ENCODE measurements around the gene CRNKL1.

The CRNKL1 gene

GRCh38 chr20:20052074-20052970, at the start of gene CRNKL1, which contains the start of gene CFAP61:
Gene CRNKL1 (minus strand): TSS chr20:20052466. CDS start chr20:20052342, 124 bp downstream.
Gene CFAP61 (plus strand): TSS chr20:20052532. CDS start chr20:20056654, 4,122 bp downstream.
- peak within 1 kb of the TSS; percentile 98 to 99 for H3K27ac Mint-ChIP-seq
- no peaks in the 10 kb centered on the region for H3K9me3 Mint-ChIP-seq
- peak within 1 kb of the TSS; percentile 97 to 99 for H3K4me3 Mint-ChIP-seq
- no peaks in the 10 kb centered on the region for H3K27me3 Mint-ChIP-seq
- DNase-seq (peak; percentile 95 to 98), ATAC-seq (peak; percentile 98)
- peaks cover 13% of the 10 kb centered on the region for H3K4me1 Mint-ChIP-seq

- DNase-seq, result no peak
- Mint-ChIP-seq H3K9me3 (no peaks in the 10 kb centered on the region), H3K4me3 (no peak overlapping the region), H3K27ac (no peak overlapping the region), H3K27me3 (peaks cover 23% of the 10 kb centered on the region), H3K4me1 (no peaks in the 10 kb centered on the region)
- no peak for ATAC-seq
Observed at GRCh38 chr20:20100881-20101280, 48.6 kb upstream of the CRNKL1 start.

- DNase-seq (no peak), ATAC-seq (no peak)
- Mint-ChIP-seq H3K27me3 (peaks cover 14% of the 10 kb centered on the region), H3K27ac (no peak overlapping the region), H3K9me3 (no peaks in the 10 kb centered on the region), H3K4me1 (no peaks in the 10 kb centered on the region), H3K4me3 (no peak overlapping the region)
Observed at GRCh38 chr20:20096421-20096820, 44.2 kb upstream of the CRNKL1 start.

- no peak overlapping the region for H3K27ac Mint-ChIP-seq
- peaks cover 14% of the 10 kb centered on the region for H3K27me3 Mint-ChIP-seq
- DNase-seq (no peak), ATAC-seq (no peak)
- no peaks in the 10 kb centered on the region for H3K9me3 Mint-ChIP-seq
- H3K4me3 Mint-ChIP-seq, result no peak overlapping the region
- H3K4me1 Mint-ChIP-seq, result no peaks in the 10 kb centered on the region
Observed at GRCh38 chr20:20095114-20095872, 43.0 kb upstream of the CRNKL1 start.

- no peak overlapping the region for H3K4me3 Mint-ChIP-seq
- H3K27ac Mint-ChIP-seq, result no peak overlapping the region
- H3K27me3 Mint-ChIP-seq, result peaks cover 14% of the 10 kb centered on the region
Observed at GRCh38 chr20:20094410-20094809, 42.1 kb upstream of the CRNKL1 start.

GRCh38 chr20:20092827-20093226, 40.6 kb upstream of the CRNKL1 start:
- no peak overlapping the region for H3K27ac Mint-ChIP-seq
- H3K4me1 Mint-ChIP-seq, result no peaks in the 10 kb centered on the region

More at GRCh38 chr20:20094410-20094809, 42.1 kb upstream of the CRNKL1 start:
- no peak for DNase-seq
- Mint-ChIP-seq H3K9me3 (no peaks in the 10 kb centered on the region), H3K4me1 (no peaks in the 10 kb centered on the region)
- no peak for ATAC-seq

GRCh38 chr20:20089939-20090338, 37.7 kb upstream of the CRNKL1 start:
- Mint-ChIP-seq H3K9me3 (no peaks in the 10 kb centered on the region), H3K4me1 (no peaks in the 10 kb centered on the region), H3K27ac (no peak overlapping the region), H3K4me3 (no peak overlapping the region), H3K27me3 (peaks cover 20% of the 10 kb centered on the region)
- ATAC-seq (no peak), DNase-seq (no peak)

More at GRCh38 chr20:20092827-20093226, 40.6 kb upstream of the CRNKL1 start:
- H3K9me3 Mint-ChIP-seq, result no peaks in the 10 kb centered on the region
- peaks cover 9% of the 10 kb centered on the region for H3K27me3 Mint-ChIP-seq
- H3K4me3 Mint-ChIP-seq, result no peak overlapping the region
- DNase-seq (no peak), ATAC-seq (no peak)

- H3K9me3 Mint-ChIP-seq, result no peaks in the 10 kb centered on the region
- H3K27me3 Mint-ChIP-seq, result peaks cover 14% of the 10 kb centered on the region
- no peak overlapping the region for H3K4me3 Mint-ChIP-seq
- ATAC-seq (no peak), DNase-seq (no peak)
- peaks cover 3% of the 10 kb centered on the region for H3K4me1 Mint-ChIP-seq
- no peak overlapping the region for H3K27ac Mint-ChIP-seq
Observed at GRCh38 chr20:20089018-20089417, 36.8 kb upstream of the CRNKL1 start.

- Mint-ChIP-seq H3K9me3 (no peaks in the 10 kb centered on the region), H3K27me3 (peaks cover 14% of the 10 kb centered on the region), H3K4me1 (peaks cover 5% of the 10 kb centered on the region), H3K27ac (no peak overlapping the region), H3K4me3 (no peak overlapping the region)
- DNase-seq (no peak), ATAC-seq (no peak)
Observed at GRCh38 chr20:20085812-20086211, 33.5 kb upstream of the CRNKL1 start.

GRCh38 chr20:20085071-20085470, 32.8 kb upstream of the CRNKL1 start:
- H3K27me3 Mint-ChIP-seq, result peaks cover 14% of the 10 kb centered on the region
- DNase-seq (no peak), ATAC-seq (no peak)
- no peak overlapping the region for H3K27ac Mint-ChIP-seq
- H3K9me3 Mint-ChIP-seq, result no peaks in the 10 kb centered on the region
- peaks cover 5% of the 10 kb centered on the region for H3K4me1 Mint-ChIP-seq
- no peak overlapping the region for H3K4me3 Mint-ChIP-seq

- H3K27ac Mint-ChIP-seq, result no peak overlapping the region
- H3K27me3 Mint-ChIP-seq, result peaks cover 15% of the 10 kb centered on the region
- H3K4me3 Mint-ChIP-seq, result no peak overlapping the region
Observed at GRCh38 chr20:20084296-20084752, 32.1 kb upstream of the CRNKL1 start.

GRCh38 chr20:20083807-20084206, 31.5 kb upstream of the CRNKL1 start:
- Mint-ChIP-seq H3K4me3 (no peak overlapping the region), H3K9me3 (no peaks in the 10 kb centered on the region), H3K27me3 (peaks cover 20% of the 10 kb centered on the region), H3K27ac (no peak overlapping the region), H3K4me1 (peaks cover 5% of the 10 kb centered on the region)
- ATAC-seq, result peak; percentile 50
- no peak for DNase-seq

More at GRCh38 chr20:20084296-20084752, 32.1 kb upstream of the CRNKL1 start:
- no peak for DNase-seq
- ATAC-seq, result no peak
- no peaks in the 10 kb centered on the region for H3K9me3 Mint-ChIP-seq
- H3K4me1 Mint-ChIP-seq, result peaks cover 5% of the 10 kb centered on the region

- Mint-ChIP-seq H3K9me3 (no peaks in the 10 kb centered on the region), H3K4me3 (no peak overlapping the region), H3K4me1 (peaks cover 4% of the 10 kb centered on the region), H3K27ac (no peak overlapping the region), H3K27me3 (peaks cover 28% of the 10 kb centered on the region)
- no peak for ATAC-seq
- DNase-seq, result no peak
Observed at GRCh38 chr20:20079102-20079784, 27.0 kb upstream of the CRNKL1 start.

GRCh38 chr20:20078041-20078440, 25.8 kb upstream of the CRNKL1 start:
- no peak for ATAC-seq
- Mint-ChIP-seq H3K9me3 (no peaks in the 10 kb centered on the region), H3K27ac (no peak overlapping the region), H3K27me3 (peaks cover 28% of the 10 kb centered on the region), H3K4me1 (no peaks in the 10 kb centered on the region), H3K4me3 (no peak overlapping the region)
- no peak for DNase-seq

- no peak for DNase-seq
- no peak for ATAC-seq
- no peaks in the 10 kb centered on the region for H3K4me1 Mint-ChIP-seq
Observed at GRCh38 chr20:20076297-20077065, 24.2 kb upstream of the CRNKL1 start.

More at GRCh38 chr20:20076297-20077065, 24.2 kb upstream of the CRNKL1 start:
- Mint-ChIP-seq H3K27me3 (peaks cover 28% of the 10 kb centered on the region), H3K9me3 (no peaks in the 10 kb centered on the region), H3K27ac (no peak overlapping the region), H3K4me3 (no peak overlapping the region)
